Measurements from ENCODE around the gene SCGB1D4. TPM values are rescaled to one million over a fixed set of nuclear protein-coding genes. Genes with fewer than 3 reads are reported as not detected.
A peak's percentile ranks its signal among the peaks of the same experiment; 100 is the strongest.
"Not testable (repeated sequence)": the region's sequence is repeated elsewhere in the genome, so short reads cannot be mapped to it uniquely, and the experiment has no call there.

SCGB1D4 gene
- total and polyA plus RNA-seq, 10 donors: not detected

GRCh38 chr11:62340269-62340901, 41.5 kb upstream of the SCGB1D4 start:
- peaks cover 0 to 4% (median 0%) of the 10 kb centered on the region in 7 donors for H3K27me3 ChIP-seq (replicated peaks in 1 of 7)
- peak overlapping the region in 1 of 8 donors; percentile 1 for H3K4me3 ChIP-seq
- intact Hi-C loops (cut with DNase I; ENCODE audit: low total_unique reads): loop anchor here (5.0 kb wide), 1 partner anchor 37 kb away; no protein-coding TSS in a partner anchor
- no peaks in the 10 kb centered on the region for H3K36me3 ChIP-seq
- WGBS, 5 donors: 51 to 73% (median 59%) methylated on average over 6 of the region's 6 CpGs
- peak; percentile 81 for DNase-seq
- peaks cover 0 to 56% (median 32%) of the 10 kb centered on the region in 6 donors for H3K4me1 ChIP-seq
- TF ChIP-seq POLR2AphosphoS5 (IDR thresholded peaks at IDR 0.05) (no peak), CTCF (IDR thresholded peaks at IDR 0.05 in 8 of 11, conservative IDR thresholded peaks at IDR 0.05 in 3 of 11) (peak; percentile 21 to 77 (median 70)), POLR2A (IDR thresholded peaks at IDR 0.05) (no peak)
- H3K9me3 ChIP-seq: no peaks in the 10 kb centered on the region
- H3K27ac ChIP-seq: peak overlapping the region in 6 of 8 donors; percentile 3 to 52 (median 31)

- WGBS, 5 donors: 44 to 76% (median 63%) methylated on average over 1 of the region's 1 CpG
- Histone ChIP-seq H3K36me3 (no peaks in the 10 kb centered on the region), H3K27me3 (replicated peaks in 1 of 7) (peaks cover 0 to 12% (median 0%) of the 10 kb centered on the region in 7 donors), H3K4me3 (peak overlapping the region in 6 of 8 donors; percentile 55 to 86 (median 73)), H3K9me3 (no peaks in the 10 kb centered on the region), H3K4me1 (peaks cover 0 to 45% (median 22%) of the 10 kb centered on the region in 6 donors), H3K27ac (no peak overlapping the region)
- no peak for DNase-seq
- TF ChIP-seq CTCF (IDR thresholded peaks at IDR 0.05 in 8 of 11, conservative IDR thresholded peaks at IDR 0.05 in 3 of 11): no peak
- no peak for TF ChIP-seq POLR2AphosphoS5 (IDR thresholded peaks at IDR 0.05)
- TF ChIP-seq POLR2A (IDR thresholded peaks at IDR 0.05): no peak
- intact Hi-C loops (cut with DNase I; ENCODE audit: low total_unique reads): no loop called here
Observed at GRCh38 chr11:62338218-62338617, 39.3 kb upstream of the SCGB1D4 start.

- intact Hi-C loops (cut with DNase I; ENCODE audit: low total_unique reads): no loop called here
- H3K27ac ChIP-seq: peak within 1 kb of the TSS in 6 of 8 donors; percentile 20 to 62 (median 47)
- H3K36me3 ChIP-seq: no peaks in the 10 kb centered on the region
- WGBS, 5 donors: 1% methylated on average over 54 to 98 of the region's 98 CpGs
- no peaks in the 10 kb centered on the region for H3K9me3 ChIP-seq
- H3K4me1 ChIP-seq: peaks cover 0 to 45% (median 22%) of the 10 kb centered on the region in 6 donors
- TF ChIP-seq POLR2AphosphoS5 (IDR thresholded peaks at IDR 0.05) (peak; percentile 62 to 79 (median 78)), POLR2A (IDR thresholded peaks at IDR 0.05) (no peak)
- peak within 1 kb of the TSS; percentile 55 to 86 (median 76) for H3K4me3 ChIP-seq
- peaks cover 0 to 17% (median 0%) of the 10 kb centered on the region in 7 donors for H3K27me3 ChIP-seq (replicated peaks in 1 of 7)
- peak; percentile 96 for DNase-seq
Observed at GRCh38 chr11:62337303-62338181, 38.7 kb upstream of the SCGB1D4 start, which contains the start of gene ASRGL1. Gene ASRGL1 (plus strand): TSS chr11:62337448. CDS start chr11:62337978, 530 bp downstream.

GRCh38 chr11:62336949-62337302, 38.1 kb upstream of the SCGB1D4 start:
- Histone ChIP-seq H3K4me3 (peak overlapping the region; percentile 55 to 86 (median 76)), H3K4me1 (peaks cover 0 to 45% (median 22%) of the 10 kb centered on the region in 6 donors), H3K27me3 (replicated peaks in 1 of 7) (peaks cover 0 to 17% (median 0%) of the 10 kb centered on the region in 7 donors), H3K27ac (peak overlapping the region in 6 of 8 donors; percentile 20 to 62 (median 47))
- DNase-seq; H3K36me3 ChIP-seq; H3K9me3 ChIP-seq; intact Hi-C loops (cut with DNase I; ENCODE audit: low total_unique reads): not testable (repeated sequence)
- WGBS, 5 donors: 58 to 75% (median 67%) methylated on average over 17 to 19 of the region's 19 CpGs

Data from spleen (tissue), 11 donors.